Islet precursor cell (in vitro differentiated cells): ENCODE measurements around the gene PWWP3B.
A peak's percentile ranks its signal among the peaks of the same experiment; 100 is the strongest.
"Not testable (repeated sequence)": the region's sequence is repeated elsewhere in the genome, so short reads cannot be mapped to it uniquely, and the experiment has no call there.

Source experiments
- DNase-seq: peaks from one replicate; pipeline ENCODE4 v3.0.0-alpha.2; 2018

Gene PWWP3B

GRCh38 chrX:106168107-106168506 is at the start of gene PWWP3B:
Gene PWWP3B (plus strand): TSS chrX:106168305. CDS start chrX:106205433, 37,128 bp downstream.
- peak; percentile 73 for DNase-seq

GRCh38 chrX:106139048-106139447 is 29.1 kb upstream of the PWWP3B start:
- DNase-seq: no peak

- no peak for DNase-seq
These were observed 23.1 kb upstream of the PWWP3B start for GRCh38 chrX:106144755-106145639.

GRCh38 chrX:106150701-106151100 is 17.4 kb upstream of the PWWP3B start:
- DNase-seq: no peak

DNA sequence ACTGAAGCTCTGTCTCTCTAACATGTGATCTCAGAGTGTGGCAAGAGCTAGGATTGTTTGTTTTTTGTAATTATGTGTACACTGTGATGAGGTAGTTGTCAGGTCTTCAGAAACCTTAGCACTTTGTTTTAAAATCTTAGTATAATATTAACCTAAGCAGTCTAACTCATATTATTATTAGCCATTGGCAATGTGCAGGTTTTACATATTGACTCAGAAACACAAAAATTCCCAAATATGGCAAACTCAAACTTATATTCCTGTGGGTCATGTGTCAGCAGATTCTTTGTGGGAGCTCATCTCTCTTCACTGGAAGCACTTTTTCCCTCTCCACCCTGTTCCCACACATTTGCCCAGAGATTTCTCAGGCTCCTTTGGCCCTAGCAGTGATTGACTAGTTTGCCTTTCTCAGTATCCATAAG is 8.2 kb upstream of the PWWP3B start:
- DNase-seq: no peak

- no peak for DNase-seq
These were observed 2.2 kb downstream of the PWWP3B start for GRCh38 chrX:106170318-106170717.

DNA sequence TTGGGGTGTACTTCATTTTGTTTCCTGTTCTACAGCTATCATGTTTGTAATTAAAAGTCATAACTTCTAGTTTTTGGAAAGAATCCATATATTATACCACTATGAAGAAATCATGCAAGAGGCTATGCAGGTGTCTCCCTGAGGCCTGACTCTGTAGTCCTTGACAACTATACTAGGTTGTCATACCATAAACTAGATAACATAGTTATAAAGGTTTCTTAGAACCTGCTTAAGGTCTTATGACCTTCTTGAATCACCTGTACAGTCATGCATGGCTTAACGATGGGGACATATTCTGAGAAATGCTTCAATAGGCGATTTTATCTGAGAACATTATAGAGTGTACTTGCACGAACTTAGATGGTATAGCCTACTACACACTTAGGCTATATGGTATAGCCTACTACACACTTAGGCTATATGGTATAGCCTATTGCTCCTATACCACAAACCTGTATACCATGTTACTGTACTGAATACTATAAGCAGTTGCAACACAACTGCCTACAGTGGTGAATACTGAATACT is 3.3 kb downstream of the PWWP3B start:
- DNase-seq: no peak

- DNase-seq: peak; percentile 85
These were observed 9.2 kb downstream of the PWWP3B start for GRCh38 chrX:106177106-106177981.

DNA sequence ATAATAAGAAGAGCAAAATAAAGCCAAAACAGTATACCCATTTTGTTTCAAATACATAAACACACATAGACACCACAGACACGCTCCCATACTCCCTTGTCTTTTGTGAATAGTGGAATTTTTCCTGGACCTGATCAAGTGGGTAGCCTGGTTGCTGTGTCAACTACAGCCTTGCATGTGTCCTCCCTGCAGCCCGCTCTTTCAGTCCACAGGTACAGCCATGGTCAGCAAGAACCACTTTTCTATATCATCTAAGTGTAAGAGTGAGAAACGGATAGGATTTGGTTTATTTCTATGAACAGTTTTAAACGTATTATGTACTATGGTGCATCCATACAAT is 9.8 kb downstream of the PWWP3B start:
- DNase-seq: no peak

DNA sequence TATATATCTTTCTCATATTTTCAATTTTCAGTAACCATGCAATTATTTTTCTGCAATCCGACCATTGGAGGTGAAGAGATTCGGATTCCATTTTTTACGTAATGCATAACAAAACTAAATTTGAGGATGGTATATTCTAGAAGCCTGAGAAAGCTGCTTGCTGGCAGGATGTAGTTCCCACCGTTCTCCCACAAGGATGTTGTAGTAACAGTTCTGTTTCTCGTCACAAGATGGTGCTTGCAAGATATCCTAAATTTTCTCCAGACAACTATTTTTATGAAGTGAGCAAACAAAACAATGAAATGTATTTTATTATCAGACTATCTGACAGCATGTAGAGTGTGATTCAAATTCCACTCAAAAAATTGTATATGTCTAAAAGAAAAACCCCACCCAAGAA is 10.7 kb downstream of the PWWP3B start:
- no peak for DNase-seq

DNA sequence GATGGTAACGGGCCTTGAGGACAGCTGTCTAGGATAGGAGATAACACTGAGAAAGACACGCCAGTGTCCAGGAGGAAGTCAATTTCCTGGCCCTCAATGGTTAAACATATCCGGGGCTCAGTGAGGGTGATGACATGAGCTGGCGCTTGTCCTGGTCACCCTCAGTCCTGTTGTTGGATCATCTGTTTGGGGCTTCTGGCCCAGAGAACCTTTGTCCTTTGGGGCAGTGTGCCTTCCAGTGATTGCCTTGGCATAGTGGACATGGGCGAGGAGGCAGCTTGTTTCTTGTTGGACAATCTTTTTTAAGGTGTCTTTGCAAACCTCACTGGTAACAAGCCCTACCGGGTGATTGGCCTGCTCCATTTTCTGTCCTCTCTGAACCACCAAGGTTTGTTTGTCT is 15.6 kb downstream of the PWWP3B start:
- DNase-seq: not testable (repeated sequence)

GRCh38 chrX:106201502-106202178 is 33.5 kb downstream of the PWWP3B start:
- peak; percentile 68 for DNase-seq

DNA sequence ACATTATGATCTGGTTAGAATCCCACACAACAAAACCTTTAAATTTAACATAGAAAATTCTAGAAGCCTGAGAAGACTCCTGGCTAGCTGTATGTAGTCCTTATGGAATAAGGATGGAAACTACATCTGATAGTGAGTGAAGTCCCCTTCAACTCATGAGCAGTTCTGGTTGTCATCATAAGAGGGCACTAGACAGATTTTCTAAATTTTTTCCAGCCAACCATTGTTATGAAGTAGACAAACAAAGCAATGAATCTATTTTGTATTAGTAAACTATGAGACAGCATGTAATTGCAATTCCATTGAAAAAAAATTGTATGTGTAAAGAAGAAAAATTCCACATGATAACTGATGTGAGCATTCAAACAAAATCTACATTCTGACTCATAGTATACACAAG is 35.2 kb downstream of the PWWP3B start:
- DNase-seq: no peak

DNA sequence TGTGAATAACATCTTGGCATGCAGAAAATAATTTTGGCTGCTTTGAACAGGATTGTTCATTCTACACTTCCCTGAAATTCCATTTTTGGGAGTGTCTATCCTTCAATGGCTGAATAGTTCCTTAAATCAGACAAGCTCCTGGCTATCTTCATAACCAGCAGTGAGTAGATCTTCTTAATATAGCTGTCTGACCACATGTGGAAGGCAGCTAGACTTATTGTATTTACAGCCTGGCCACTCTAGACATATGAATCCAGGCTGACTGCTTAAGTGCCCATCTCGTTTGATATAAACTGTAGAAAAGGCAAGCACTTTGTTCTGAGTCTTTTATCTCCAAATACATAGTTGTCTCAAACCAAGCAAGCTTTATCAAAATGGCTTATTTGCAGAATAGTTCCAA is 40.0 kb downstream of the PWWP3B start:
- no peak for DNase-seq
